Measurements from ENCODE around the gene ARMC7.

The ARMC7 gene

DNA sequence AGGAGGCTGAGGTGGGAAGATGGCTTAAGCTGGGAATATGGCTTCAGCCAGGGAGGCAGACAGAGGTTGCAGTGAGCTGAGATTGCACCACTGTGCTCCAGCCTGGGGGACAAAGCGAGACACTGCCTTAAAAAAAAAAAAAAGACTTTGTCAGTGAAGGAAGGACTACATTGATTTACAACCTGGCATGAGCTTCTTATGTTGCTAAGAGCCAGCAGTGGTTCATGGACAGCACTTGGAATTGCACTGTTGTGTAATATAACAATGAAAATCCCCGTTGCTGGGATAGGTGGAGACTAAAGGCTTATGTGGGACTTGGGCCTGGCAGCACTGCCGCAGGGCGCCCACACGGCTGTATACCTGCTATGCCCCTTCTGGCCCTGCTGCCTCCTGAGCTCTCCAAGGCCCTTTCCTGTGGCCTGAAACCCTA lies 36.1 kb upstream of the ARMC7 start:
- no peak for DNase-seq (ENCODE audit: low read depth)
- no peak for TF ChIP-seq CTCF (conservative IDR thresholded peaks at IDR 0.05; ENCODE audit: low read depth, low read length)
- no peak overlapping the region for H3K4me3 ChIP-seq (ENCODE audit: low read length)

DNA sequence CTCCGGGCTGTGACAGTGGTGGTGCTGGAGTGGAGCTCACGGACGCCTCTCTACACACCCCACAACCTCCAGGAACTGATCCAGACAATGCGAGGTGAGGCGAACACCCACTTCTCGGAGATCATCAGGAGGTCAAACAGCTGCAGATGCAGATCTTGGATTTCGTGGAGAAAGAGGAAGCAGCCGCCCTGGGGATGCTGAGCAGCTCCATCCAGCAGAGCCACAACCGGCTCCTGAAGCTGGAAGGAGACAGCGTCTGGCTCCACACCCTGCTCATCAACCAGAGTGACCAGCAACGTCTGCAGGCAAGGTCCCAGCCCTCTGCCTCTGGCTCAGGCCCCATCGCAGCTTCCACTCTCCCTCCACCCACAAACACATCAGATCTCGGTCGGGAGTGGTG lies 35.2 kb upstream of the ARMC7 start:
- no peak for TF ChIP-seq CTCF (conservative IDR thresholded peaks at IDR 0.05; ENCODE audit: low read depth, low read length)
- no peak for DNase-seq (ENCODE audit: low read depth)
- no peak overlapping the region for H3K4me3 ChIP-seq (ENCODE audit: low read length)

GRCh38 chr17:75075597-75076336 lies 34.0 kb upstream of the ARMC7 start:
- no peak for TF ChIP-seq CTCF (conservative IDR thresholded peaks at IDR 0.05; ENCODE audit: low read depth, low read length)
- DNase-seq (ENCODE audit: low read depth): no peak

DNA sequence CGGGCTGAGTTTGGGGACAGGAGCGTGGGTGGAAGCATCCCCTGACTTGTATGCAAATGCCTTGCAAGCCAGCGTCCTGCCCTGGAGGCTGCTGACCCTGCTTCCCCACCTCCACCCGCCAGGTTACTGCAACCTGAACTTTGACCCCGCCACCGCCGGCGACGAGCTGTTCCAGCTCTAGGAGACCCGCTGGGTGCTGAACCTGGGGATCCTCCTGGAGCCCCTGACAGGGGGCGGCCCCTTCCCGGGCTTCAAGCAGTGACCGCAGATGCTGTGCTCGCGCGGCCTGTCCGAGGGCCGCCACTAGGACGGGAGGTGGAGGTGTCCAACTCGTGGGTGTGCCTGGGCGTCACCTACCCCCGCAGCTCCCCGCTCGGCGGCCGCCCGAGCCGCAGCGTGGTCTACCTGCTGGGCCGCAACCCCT lies 32.7 kb upstream of the ARMC7 start:
- DNase-seq (ENCODE audit: low read depth): no peak
- TF ChIP-seq CTCF (conservative IDR thresholded peaks at IDR 0.05; ENCODE audit: low read depth, low read length): no peak
- H3K4me3 ChIP-seq (ENCODE audit: low read length): no peak overlapping the region

More at GRCh38 chr17:75075597-75076336, 34.0 kb upstream of the ARMC7 start:
- H3K4me3 ChIP-seq (ENCODE audit: low read length): no peak overlapping the region

DNA sequence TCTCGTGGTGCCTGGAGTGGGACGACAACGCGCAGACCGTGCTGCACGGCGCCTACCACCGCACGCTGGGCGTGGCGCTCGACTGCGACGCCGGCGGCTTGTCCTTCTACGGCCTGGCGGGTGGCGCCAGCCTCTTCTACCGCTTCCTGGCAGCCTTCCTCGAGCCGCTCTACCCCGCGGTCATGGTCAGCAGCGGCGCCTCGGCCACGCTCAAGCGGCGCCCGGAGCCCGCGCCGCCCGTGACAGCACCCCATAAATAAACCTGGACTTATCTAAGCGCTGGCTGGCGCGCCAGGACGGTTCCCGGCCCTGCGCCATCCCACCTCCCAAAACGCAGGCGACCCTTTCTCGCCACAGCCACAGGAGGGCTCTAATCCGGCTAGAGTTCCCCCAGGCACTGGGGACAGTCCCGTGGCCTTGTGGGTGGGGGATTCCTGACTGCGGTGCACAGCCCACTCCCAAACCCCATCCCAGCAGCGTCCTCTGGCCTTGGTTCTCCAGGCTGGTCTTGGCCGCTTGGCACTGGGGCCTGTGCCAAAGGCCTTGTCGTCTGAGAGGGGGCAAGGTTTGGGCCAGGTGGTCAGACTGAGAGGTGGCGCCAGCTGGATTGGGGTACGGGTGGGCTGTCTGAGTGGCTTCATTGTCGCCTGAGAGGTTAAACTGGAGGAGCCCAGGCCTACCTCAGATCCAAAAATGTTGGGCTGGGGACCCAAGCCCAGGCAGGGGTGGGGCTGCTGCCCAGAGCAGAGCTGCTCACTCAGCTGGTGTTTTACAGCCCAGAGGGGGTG lies 32.1 kb upstream of the ARMC7 start:
- TF ChIP-seq CTCF (conservative IDR thresholded peaks at IDR 0.05; ENCODE audit: low read depth, low read length): peak; percentile 10
- DNase-seq (ENCODE audit: low read depth): no peak
- no peak overlapping the region for H3K4me3 ChIP-seq (ENCODE audit: low read length)

DNA sequence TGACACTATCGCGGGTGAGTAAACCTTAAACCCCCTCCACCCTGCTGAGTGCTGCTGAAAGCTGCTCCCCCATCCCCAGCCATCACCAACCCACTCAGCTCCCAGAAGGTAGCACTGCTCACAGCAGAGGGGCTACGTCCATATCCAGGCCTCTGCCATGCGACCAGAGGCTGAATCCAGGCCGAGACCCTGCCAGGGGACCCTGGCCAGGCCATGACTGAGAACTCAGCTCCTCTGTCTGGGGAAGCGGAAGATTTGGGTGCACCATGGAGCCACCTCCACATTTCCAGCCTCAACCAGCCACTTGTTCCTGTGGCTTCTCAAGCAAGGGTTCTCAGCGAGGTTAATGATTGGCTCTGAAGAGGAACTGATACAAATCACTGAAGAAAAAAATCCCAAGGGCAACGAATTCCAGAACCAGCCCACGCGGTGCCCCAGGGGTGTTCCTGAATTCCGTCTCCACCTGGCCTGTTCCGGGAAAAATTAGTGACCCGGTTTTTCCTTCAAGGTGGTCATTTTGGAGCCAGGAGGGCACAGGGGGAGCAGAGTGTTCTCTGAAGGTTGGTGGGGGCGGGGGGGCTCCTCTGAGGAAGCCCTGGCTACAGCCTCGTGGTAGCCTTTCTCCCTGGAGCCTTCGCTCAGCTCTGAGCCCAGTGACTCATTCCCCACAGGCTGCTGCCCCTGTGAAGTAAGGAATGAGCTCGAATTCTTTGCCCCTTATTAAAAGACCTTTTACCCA lies 31.3 kb upstream of the ARMC7 start:
- TF ChIP-seq CTCF (conservative IDR thresholded peaks at IDR 0.05; ENCODE audit: low read depth, low read length): no peak
- H3K4me3 ChIP-seq (ENCODE audit: low read length): no peak overlapping the region
- DNase-seq (ENCODE audit: low read depth): peak; percentile 68

Measured in retinal pigment epithelial cell (primary cell).